ENCODE results near the gene IQCE. TPM values are rescaled to one million over a fixed set of nuclear protein-coding genes. Genes with fewer than 3 reads are reported as not detected.
"Not testable (repeated sequence)": the region's sequence is repeated elsewhere in the genome, so short reads cannot be mapped to it uniquely, and the experiment has no call there.

Gene IQCE
- total RNA-seq, 2 donors from 2014 or later, result 6.7 to 9.0 TPM

GRCh38 chr7:2524808-2525657 is 33.7 kb upstream of the IQCE start:
- Mint-ChIP-seq H3K36me3 (ENCODE audit: low read depth) (peaks cover 9% of the 10 kb centered on the region), H3K27ac (peak overlapping the region; percentile 83), H3K27me3 (no peaks in the 10 kb centered on the region), H3K4me1 (peaks cover 39% of the 10 kb centered on the region), H3K4me3 (peak overlapping the region; percentile 56)
- no peaks in the 10 kb centered on the region for H3K9me3 ChIP-seq (ENCODE audit: control insufficient read depth, low read length, poor library complexity, severe bottlenecking)
- ATAC-seq, result no peak
- peak in 1 of 3 donors; percentile 14 for DNase-seq

GRCh38 chr7:2525658-2526630 is 32.8 kb upstream of the IQCE start:
- Mint-ChIP-seq H3K36me3 (ENCODE audit: low read depth) (peaks cover 9% of the 10 kb centered on the region), H3K4me3 (peak overlapping the region; percentile 80), H3K27ac (peak overlapping the region; percentile 83), H3K4me1 (peaks cover 44% of the 10 kb centered on the region), H3K27me3 (no peaks in the 10 kb centered on the region)
- no peak for ATAC-seq
- peak in 1 of 3 donors; percentile 12 for DNase-seq
- H3K9me3 ChIP-seq (ENCODE audit: control insufficient read depth, low read length, poor library complexity, severe bottlenecking), result no peaks in the 10 kb centered on the region

GRCh38 chr7:2526659-2527504 is 31.9 kb upstream of the IQCE start:
- DNase-seq (peak in 1 of 3 donors; percentile 11), ATAC-seq (no peak)
- Mint-ChIP-seq H3K27ac (peak overlapping the region; percentile 89), H3K27me3 (no peaks in the 10 kb centered on the region), H3K4me3 (peak overlapping the region; percentile 87), H3K4me1 (peaks cover 41% of the 10 kb centered on the region), H3K36me3 (ENCODE audit: low read depth) (peaks cover 9% of the 10 kb centered on the region)
- H3K9me3 ChIP-seq (ENCODE audit: control insufficient read depth, low read length, poor library complexity, severe bottlenecking), result no peaks in the 10 kb centered on the region

- peak in 1 of 3 donors; percentile 27 for DNase-seq
- H3K4me1 Mint-ChIP-seq, result peaks cover 38% of the 10 kb centered on the region
- no peaks in the 10 kb centered on the region for H3K9me3 ChIP-seq (ENCODE audit: control insufficient read depth, low read length, poor library complexity, severe bottlenecking)
- H3K27me3 Mint-ChIP-seq, result no peaks in the 10 kb centered on the region
- H3K36me3 Mint-ChIP-seq (ENCODE audit: low read depth), result peaks cover 6% of the 10 kb centered on the region
- no peak for ATAC-seq
- peak overlapping the region; percentile 89 for H3K27ac Mint-ChIP-seq
- peak overlapping the region; percentile 87 for H3K4me3 Mint-ChIP-seq
Observed at GRCh38 chr7:2527505-2528467, 31.0 kb upstream of the IQCE start.

GRCh38 chr7:2528481-2529095 is 30.2 kb upstream of the IQCE start:
- Mint-ChIP-seq H3K4me3 (peak overlapping the region; percentile 87), H3K36me3 (ENCODE audit: low read depth) (peaks cover 4% of the 10 kb centered on the region), H3K27me3 (no peaks in the 10 kb centered on the region), H3K4me1 (peaks cover 35% of the 10 kb centered on the region), H3K27ac (peak overlapping the region; percentile 89)
- H3K9me3 ChIP-seq (ENCODE audit: control insufficient read depth, low read length, poor library complexity, severe bottlenecking), result no peaks in the 10 kb centered on the region
- ATAC-seq (no peak), DNase-seq (peak in 1 of 3 donors; percentile 9)

GRCh38 chr7:2529161-2530070 is 29.4 kb upstream of the IQCE start:
- H3K4me3 Mint-ChIP-seq, result peak overlapping the region; percentile 87
- DNase-seq (peak in 2 of 3 donors; percentile 50 to 65), ATAC-seq (peak; percentile 59)
- H3K36me3 Mint-ChIP-seq (ENCODE audit: low read depth), result peaks cover 4% of the 10 kb centered on the region
- H3K27me3 Mint-ChIP-seq, result no peaks in the 10 kb centered on the region
- peaks cover 35% of the 10 kb centered on the region for H3K4me1 Mint-ChIP-seq
- no peaks in the 10 kb centered on the region for H3K9me3 ChIP-seq (ENCODE audit: control insufficient read depth, low read length, poor library complexity, severe bottlenecking)
- H3K27ac Mint-ChIP-seq, result peak overlapping the region; percentile 89

- Mint-ChIP-seq H3K4me1 (peaks cover 35% of the 10 kb centered on the region), H3K36me3 (ENCODE audit: low read depth) (peaks cover 4% of the 10 kb centered on the region), H3K27me3 (no peaks in the 10 kb centered on the region), H3K27ac (peak overlapping the region; percentile 89), H3K4me3 (peak overlapping the region; percentile 87)
- H3K9me3 ChIP-seq (ENCODE audit: control insufficient read depth, low read length, poor library complexity, severe bottlenecking), result no peaks in the 10 kb centered on the region
- DNase-seq (peak; percentile 70 to 80 (median 72)), ATAC-seq (peak; percentile 79)
Observed at GRCh38 chr7:2530071-2530987, 28.4 kb upstream of the IQCE start.

GRCh38 chr7:2530994-2531795 is 27.6 kb upstream of the IQCE start:
- Mint-ChIP-seq H3K4me1 (peaks cover 28% of the 10 kb centered on the region), H3K4me3 (peak overlapping the region; percentile 82), H3K27ac (peak overlapping the region; percentile 89)
- ATAC-seq; H3K27me3 Mint-ChIP-seq; H3K36me3 Mint-ChIP-seq (ENCODE audit: low read depth); H3K9me3 ChIP-seq (ENCODE audit: control insufficient read depth, low read length, poor library complexity, severe bottlenecking): not testable (repeated sequence)
- peak in 1 of 3 donors; percentile 11 for DNase-seq

- peaks cover 27% of the 10 kb centered on the region for H3K4me1 Mint-ChIP-seq
- not testable (repeated sequence) for H3K27me3 Mint-ChIP-seq; H3K36me3 Mint-ChIP-seq (ENCODE audit: low read depth); ATAC-seq; DNase-seq; H3K4me3 Mint-ChIP-seq; H3K9me3 ChIP-seq (ENCODE audit: control insufficient read depth, low read length, poor library complexity, severe bottlenecking)
- peak overlapping the region; percentile 89 for H3K27ac Mint-ChIP-seq
Observed at GRCh38 chr7:2531796-2532110, 27.0 kb upstream of the IQCE start.
